Naive thymus-derived CD8-positive, alpha-beta T cell (primary cell): ENCODE measurements around the gene FAM107B. TPM values are rescaled to one million over a fixed set of nuclear protein-coding genes. Genes with fewer than 3 reads are reported as not detected.

Experiments
- ATAC-seq, 2 donors: fragments of 150-1000 bp; cut with Tn5 transposase in 1 of 2; sonication (Bioruptor Pico), chemical (Tn5 transposase) in 1 of 2; 1 replicate in 1 of 2; 2 replicates in 1 of 2; pipeline ENCODE4 v1.10.0; 2021; ENCODE audit warnings: mild to moderate bottlenecking in 2 of 2, moderate library complexity in 2 of 2
- POLR2A ChIA-PET: fragments of 350-600 bp; sonication (Branson Sonifier 250); formaldehyde crosslinking; loops from one replicate; lab custom pipeline; 2021; ENCODE audit warnings: antibody characterized with exemption; lab: Charles Lee
- DNase-seq, 10 donors: peaks; one replicate each; pipeline versions ENCODE4 v3.0.0 to v3.0.0-alpha.2; 2020 to 2022
- H3K27ac Mint-ChIP-seq, 10 donors: one replicate each; pipeline ENCODE4 v1.8.0; 2020 to 2022; ENCODE audit warnings: mild to moderate bottlenecking in 10 of 10, mixed read lengths in 10 of 10, moderate library complexity in 4 of 10, inconsistent platforms in 1 of 10
- H3K27me3 Mint-ChIP-seq, 5 donors: one replicate each; pipeline ENCODE4 v1.8.0; 2021 to 2022; ENCODE audit warnings: mixed read lengths in 5 of 5
- H3K36me3 Mint-ChIP-seq, 3 donors: one replicate each; pipeline ENCODE4 v1.8.0; 2020 to 2022; ENCODE audit warnings: mixed read lengths in 3 of 3, mild to moderate bottlenecking in 2 of 3, inconsistent platforms in 1 of 3
- H3K4me1 Mint-ChIP-seq, 4 donors: one replicate each; pipeline ENCODE4 v1.8.0; 2021 to 2022; ENCODE audit warnings: mixed read lengths in 4 of 4
- H3K4me3 Mint-ChIP-seq, 10 donors: one replicate each; pipeline ENCODE4 v1.8.0; 2020 to 2022; ENCODE audit warnings: mild to moderate bottlenecking in 10 of 10, mixed read lengths in 10 of 10, moderate library complexity in 6 of 10, inconsistent platforms in 1 of 10
- H3K9me3 Mint-ChIP-seq, 9 donors: one replicate each; pipeline ENCODE4 v1.8.0; 2020 to 2022; ENCODE audit warnings: mixed read lengths in 9 of 9, mild to moderate bottlenecking in 3 of 9, inconsistent platforms in 1 of 9, moderate library complexity in 1 of 9
- polyA plus RNA-seq, 3 donors: library from polyadenylated mRNA; unstranded; fragments of 300-500 nt; fragmentation: Illumina TruSeq; gene quantifications; one replicate each; pipeline ENCODE4 v1.2.3, GENCODE V29; 2021
- total RNA-seq, 8 experiments: library from RNA in 2 of 8; stranded (reverse) in 2 of 8; gene quantifications; one replicate each; pipeline ENCODE4 v1.2.3 and lab custom pipeline; 2021 to 2026

FAM107B gene
- total and polyA plus RNA-seq, 5 experiments from 2014 or later: 250 to 319 (median 260) TPM

GRCh38 chr10:14625765-14626525 is 148.8 kb downstream of the FAM107B start:
- H3K27ac Mint-ChIP-seq: peak overlapping the region in 2 of 10 donors; percentile 9 to 29
- DNase-seq (no peak), ATAC-seq (no peak)
- no peak overlapping the region for H3K4me3 Mint-ChIP-seq
- no peaks in the 10 kb centered on the region for H3K27me3 Mint-ChIP-seq
- H3K9me3 Mint-ChIP-seq: no peaks in the 10 kb centered on the region
- H3K36me3 Mint-ChIP-seq: no peaks in the 10 kb centered on the region
- peaks cover 7 to 18% (median 8%) of the 10 kb centered on the region in 4 donors for H3K4me1 Mint-ChIP-seq
- POLR2A ChIA-PET: interaction anchor here (0.7 kb wide), 1 partner anchor 9 kb away, joined by 3 read pairs; no protein-coding TSS in a partner anchor

- H3K4me3 Mint-ChIP-seq: no peak overlapping the region
- H3K27me3 Mint-ChIP-seq: no peaks in the 10 kb centered on the region
- DNase-seq: no peak
- no peaks in the 10 kb centered on the region for H3K36me3 Mint-ChIP-seq
- ATAC-seq: no peak
- H3K4me1 Mint-ChIP-seq: peaks cover 6 to 18% (median 8%) of the 10 kb centered on the region in 4 donors
- POLR2A ChIA-PET: interaction anchor here (0.7 kb wide), 1 partner anchor 8 kb away, joined by 3 read pairs; no protein-coding TSS in a partner anchor
- H3K9me3 Mint-ChIP-seq: no peaks in the 10 kb centered on the region
- H3K27ac Mint-ChIP-seq: peak overlapping the region in 1 of 10 donors; percentile 50
These were observed 149.5 kb downstream of the FAM107B start for GRCh38 chr10:14625192-14625631.

GRCh38 chr10:14624600-14624999 is 150.1 kb downstream of the FAM107B start:
- H3K4me1 Mint-ChIP-seq: peaks cover under 1 to 14% (median 4%) of the 10 kb centered on the region in 4 donors
- DNase-seq (no peak), ATAC-seq (no peak)
- H3K36me3 Mint-ChIP-seq: no peaks in the 10 kb centered on the region
- H3K4me3 Mint-ChIP-seq: no peak overlapping the region
- H3K9me3 Mint-ChIP-seq: no peaks in the 10 kb centered on the region
- POLR2A ChIA-PET: interaction anchor here (0.7 kb wide), 1 partner anchor 8 kb away, joined by 3 read pairs; no protein-coding TSS in a partner anchor
- no peaks in the 10 kb centered on the region for H3K27me3 Mint-ChIP-seq
- H3K27ac Mint-ChIP-seq: peak overlapping the region in 1 of 10 donors; percentile 48

GRCh38 chr10:14623931-14624330 is 150.8 kb downstream of the FAM107B start:
- no peaks in the 10 kb centered on the region for H3K27me3 Mint-ChIP-seq
- H3K4me3 Mint-ChIP-seq: no peak overlapping the region
- DNase-seq (no peak), ATAC-seq (no peak)
- no peak overlapping the region for H3K27ac Mint-ChIP-seq
- H3K4me1 Mint-ChIP-seq: peaks cover 0 to 14% (median 4%) of the 10 kb centered on the region in 4 donors
- H3K36me3 Mint-ChIP-seq: no peaks in the 10 kb centered on the region
- H3K9me3 Mint-ChIP-seq: no peaks in the 10 kb centered on the region
- POLR2A ChIA-PET: interaction anchor here (0.7 kb wide), 1 partner anchor 8 kb away, joined by 3 read pairs; no protein-coding TSS in a partner anchor

GRCh38 chr10:14621037-14621436 is 153.7 kb downstream of the FAM107B start:
- Mint-ChIP-seq H3K27ac (no peak overlapping the region), H3K9me3 (no peaks in the 10 kb centered on the region), H3K36me3 (no peaks in the 10 kb centered on the region), H3K4me3 (no peak overlapping the region), H3K27me3 (no peaks in the 10 kb centered on the region), H3K4me1 (peaks cover 17 to 37% (median 23%) of the 10 kb centered on the region in 4 donors)
- DNase-seq (no peak), ATAC-seq (no peak)
- POLR2A ChIA-PET: no interaction called here

- Mint-ChIP-seq H3K27ac (peak overlapping the region in 1 of 10 donors; percentile 5), H3K9me3 (no peaks in the 10 kb centered on the region), H3K27me3 (no peaks in the 10 kb centered on the region), H3K36me3 (no peaks in the 10 kb centered on the region), H3K4me1 (peaks cover 17 to 31% (median 22%) of the 10 kb centered on the region in 4 donors), H3K4me3 (no peak overlapping the region)
- no peak for ATAC-seq
- DNase-seq: no peak
- POLR2A ChIA-PET: interaction anchor here (0.6 kb wide), 1 partner anchor 75 kb away, joined by 3 read pairs; no protein-coding TSS in a partner anchor
These were observed 156.0 kb downstream of the FAM107B start for GRCh38 chr10:14618674-14619073.

- H3K4me3 Mint-ChIP-seq: no peak overlapping the region
- DNase-seq (no peak), ATAC-seq (no peak)
- H3K27me3 Mint-ChIP-seq: no peaks in the 10 kb centered on the region
- H3K27ac Mint-ChIP-seq: peak overlapping the region in 4 of 10 donors; percentile 9 to 50 (median 12)
- H3K36me3 Mint-ChIP-seq: no peaks in the 10 kb centered on the region
- POLR2A ChIA-PET: interaction anchor here (0.6 to 1.1 kb wide), 2 partner anchors 8 to 184 kb away, joined by 3 read pairs; no protein-coding TSS in a partner anchor
- H3K9me3 Mint-ChIP-seq: no peaks in the 10 kb centered on the region
- peaks cover 16 to 38% (median 24%) of the 10 kb centered on the region in 4 donors for H3K4me1 Mint-ChIP-seq
These were observed 156.8 kb downstream of the FAM107B start for GRCh38 chr10:14617852-14618251.

- Mint-ChIP-seq H3K9me3 (no peaks in the 10 kb centered on the region), H3K4me3 (peak overlapping the region in 8 of 10 donors; percentile 9 to 83 (median 31)), H3K27ac (peak overlapping the region; percentile 19 to 83 (median 56)), H3K4me1 (peaks cover 16 to 38% (median 24%) of the 10 kb centered on the region in 4 donors), H3K36me3 (no peaks in the 10 kb centered on the region), H3K27me3 (no peaks in the 10 kb centered on the region)
- ATAC-seq: peak; percentile 23 to 44
- no peak for DNase-seq
- POLR2A ChIA-PET: interaction anchor here (0.6 to 1.1 kb wide), 3 partner anchors 8 to 185 kb away, joined by 3 to 5 read pairs (median 3); no protein-coding TSS in a partner anchor
These were observed 157.6 kb downstream of the FAM107B start for GRCh38 chr10:14616955-14617730.

- peak overlapping the region in 7 of 10 donors; percentile 6 to 83 (median 51) for H3K27ac Mint-ChIP-seq
- POLR2A ChIA-PET: interaction anchor here (0.5 to 0.9 kb wide), 2 partner anchors 8 to 39 kb away, joined by 3 to 5 read pairs; no protein-coding TSS in a partner anchor
These were observed 158.2 kb downstream of the FAM107B start for GRCh38 chr10:14616465-14616864.

GRCh38 chr10:14613588-14613920 is 161.1 kb downstream of the FAM107B start:
- H3K27ac Mint-ChIP-seq: no peak overlapping the region
- peaks cover 17 to 49% (median 31%) of the 10 kb centered on the region in 4 donors for H3K4me1 Mint-ChIP-seq
- no peak for ATAC-seq
- H3K4me3 Mint-ChIP-seq: no peak overlapping the region
- H3K27me3 Mint-ChIP-seq: no peaks in the 10 kb centered on the region
- no peak for DNase-seq
- H3K36me3 Mint-ChIP-seq: no peaks in the 10 kb centered on the region
- no peaks in the 10 kb centered on the region for H3K9me3 Mint-ChIP-seq
- POLR2A ChIA-PET: no interaction called here

More at GRCh38 chr10:14616465-14616864, 158.2 kb downstream of the FAM107B start:
- H3K9me3 Mint-ChIP-seq: no peaks in the 10 kb centered on the region
- DNase-seq: no peak
- H3K27me3 Mint-ChIP-seq: no peaks in the 10 kb centered on the region
- H3K4me1 Mint-ChIP-seq: peaks cover 15 to 34% (median 24%) of the 10 kb centered on the region in 4 donors
- peak overlapping the region in 3 of 10 donors; percentile 5 to 28 (median 21) for H3K4me3 Mint-ChIP-seq
- H3K36me3 Mint-ChIP-seq: no peaks in the 10 kb centered on the region
- ATAC-seq: no peak

GRCh38 chr10:14612873-14613587 is 161.7 kb downstream of the FAM107B start:
- no peak overlapping the region for H3K27ac Mint-ChIP-seq
- POLR2A ChIA-PET: interaction anchor here (0.5 kb wide), 1 partner anchor 43 kb away, joined by 4 read pairs; no protein-coding TSS in a partner anchor
- H3K4me3 Mint-ChIP-seq: no peak overlapping the region

More at GRCh38 chr10:14612873-14613587, 161.7 kb downstream of the FAM107B start:
- no peaks in the 10 kb centered on the region for H3K27me3 Mint-ChIP-seq
- H3K4me1 Mint-ChIP-seq: peaks cover 16 to 51% (median 29%) of the 10 kb centered on the region in 4 donors
- ATAC-seq (no peak), DNase-seq (no peak)
- no peaks in the 10 kb centered on the region for H3K9me3 Mint-ChIP-seq
- no peaks in the 10 kb centered on the region for H3K36me3 Mint-ChIP-seq
